ENCODE results near the gene COPG2.

DNA sequence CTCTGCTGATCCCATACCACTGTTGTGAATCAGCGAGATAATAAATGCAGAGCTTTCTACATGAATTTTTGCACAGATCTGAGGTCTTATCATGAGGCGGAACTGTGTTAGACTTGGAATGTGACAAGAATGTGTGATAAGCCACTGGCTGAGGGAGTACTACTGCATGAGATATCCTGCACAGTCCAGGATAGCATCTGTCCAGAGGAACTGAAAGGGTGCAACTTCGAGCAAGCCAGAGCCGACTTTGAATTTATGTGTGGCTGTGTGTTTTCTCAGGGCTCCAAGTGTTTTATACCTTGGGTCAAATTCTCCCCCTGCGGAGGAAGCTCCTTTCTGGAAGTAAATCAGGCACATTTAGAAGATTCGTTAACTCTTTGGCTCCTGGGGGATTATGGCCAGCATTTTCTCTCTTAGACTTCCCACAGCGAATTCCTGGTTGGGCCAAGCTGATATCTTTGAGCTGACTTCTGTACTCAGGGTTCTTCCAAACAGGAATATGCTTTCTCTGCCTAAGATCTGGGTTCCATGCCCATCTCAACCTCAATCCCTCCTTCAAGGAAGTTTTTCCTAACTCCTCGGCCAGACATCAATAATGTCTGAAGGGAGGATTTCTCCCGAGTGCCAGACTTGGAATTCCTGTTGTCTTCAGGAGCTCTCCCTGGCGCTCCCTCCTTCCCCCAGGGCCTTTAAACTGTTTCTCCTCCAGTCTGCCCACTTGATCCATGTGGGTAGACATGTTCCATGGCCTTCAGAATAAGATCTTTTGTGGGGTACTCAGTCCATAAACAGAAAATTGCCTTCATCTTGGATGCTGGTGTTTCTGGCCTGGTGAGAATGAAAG is 179.2 kb downstream of the COPG2 start:
- no peak for TF ChIP-seq EZH2 (IDR thresholded peaks at IDR 0.05; ENCODE audit: low read length, missing control alignments)
- TF ChIP-seq, protein P1, sequence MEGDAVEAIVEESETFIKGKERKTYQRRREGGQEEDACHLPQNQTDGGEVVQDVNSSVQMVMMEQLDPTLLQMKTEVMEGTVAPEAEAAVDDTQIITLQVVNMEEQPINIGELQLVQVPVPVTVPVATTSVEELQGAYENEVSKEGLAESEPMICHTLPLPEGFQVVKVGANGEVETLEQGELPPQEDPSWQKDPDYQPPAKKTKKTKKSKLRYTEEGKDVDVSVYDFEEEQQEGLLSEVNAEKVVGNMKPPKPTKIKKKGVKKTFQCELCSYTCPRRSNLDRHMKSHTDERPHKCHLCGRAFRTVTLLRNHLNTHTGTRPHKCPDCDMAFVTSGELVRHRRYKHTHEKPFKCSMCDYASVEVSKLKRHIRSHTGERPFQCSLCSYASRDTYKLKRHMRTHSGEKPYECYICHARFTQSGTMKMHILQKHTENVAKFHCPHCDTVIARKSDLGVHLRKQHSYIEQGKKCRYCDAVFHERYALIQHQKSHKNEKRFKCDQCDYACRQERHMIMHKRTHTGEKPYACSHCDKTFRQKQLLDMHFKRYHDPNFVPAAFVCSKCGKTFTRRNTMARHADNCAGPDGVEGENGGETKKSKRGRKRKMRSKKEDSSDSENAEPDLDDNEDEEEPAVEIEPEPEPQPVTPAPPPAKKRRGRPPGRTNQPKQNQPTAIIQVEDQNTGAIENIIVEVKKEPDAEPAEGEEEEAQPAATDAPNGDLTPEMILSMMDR (conservative IDR thresholded peaks at IDR 0.05 in 1 of 2, IDR thresholded peaks at IDR 0.05 in 1 of 2; ENCODE audit: low read depth in 1 of 2, low read length in 2 of 2), result no peak

Data from fibroblast of lung (primary cell).